ENCODE measurements around the gene EIPR1.
"Not testable (repeated sequence)": the region's sequence is repeated elsewhere in the genome, so short reads cannot be mapped to it uniquely, and the experiment has no call there.

EIPR1 gene

DNA sequence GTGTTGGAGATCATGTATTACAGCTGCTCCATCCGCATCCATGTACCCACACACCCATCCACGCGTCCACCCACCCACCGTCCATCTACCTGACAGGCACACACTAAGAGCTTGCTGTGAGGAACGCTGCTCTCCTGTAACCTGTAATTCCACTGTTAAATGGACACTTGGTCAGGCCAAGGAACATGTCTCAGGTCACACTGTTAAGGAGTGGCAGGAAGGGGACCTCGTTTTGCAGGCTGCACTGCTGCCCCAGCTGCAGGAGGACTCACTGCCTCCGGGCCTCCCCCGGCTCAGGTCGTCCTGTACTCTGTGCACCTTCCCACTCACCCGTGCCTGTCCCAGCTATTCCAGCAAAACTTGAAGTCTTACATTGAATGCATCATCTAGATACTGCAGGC is 170.5 kb downstream of the EIPR1 start:
- H3K36me3 ChIP-seq (ENCODE audit: control insufficient read depth, insufficient read depth, low read length) = peaks cover 2% of the 10 kb centered on the region; the same call in 1 of the 2 replicates
- no peak overlapping the region for H3K4me3 ChIP-seq (ENCODE audit: low read depth, low read length)
- no peak overlapping the region for H3K27ac ChIP-seq (ENCODE audit: low read depth, low read length)
- H3K9ac ChIP-seq (ENCODE audit: low read length) = no peak overlapping the region
- no peaks in the 10 kb centered on the region for H3K4me1 ChIP-seq (ENCODE audit: control insufficient read depth, insufficient read depth, low read length)
- no peaks in the 10 kb centered on the region for H3K9me3 ChIP-seq (ENCODE audit: control insufficient read depth, insufficient read depth, low read depth, low read length)
- H3K27me3 ChIP-seq (ENCODE audit: control insufficient read depth, insufficient read depth, low read length) = no peaks in the 10 kb centered on the region

DNA sequence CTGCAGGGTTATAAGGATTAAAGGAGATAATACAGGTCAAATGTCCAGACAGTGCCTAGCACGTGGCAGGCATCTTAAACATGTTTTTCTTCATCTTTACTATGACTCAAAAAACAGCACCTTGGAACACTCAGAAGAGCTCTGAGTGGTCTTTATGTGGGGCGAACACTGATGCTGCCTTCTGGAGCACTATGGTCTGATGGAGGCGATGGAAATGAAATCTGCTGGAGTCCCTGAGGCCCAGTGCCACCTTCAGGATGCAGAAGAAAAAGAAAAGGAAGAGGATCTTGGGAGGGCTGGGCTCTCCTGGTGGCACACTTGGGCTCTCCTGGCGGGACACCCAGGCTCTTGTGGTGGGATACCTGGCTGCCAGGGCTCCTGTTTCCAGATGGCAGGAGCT is 171.8 kb downstream of the EIPR1 start:
- H3K36me3 ChIP-seq (ENCODE audit: control insufficient read depth, insufficient read depth, low read length) = peaks cover 2% of the 10 kb centered on the region; the same call in 1 of the 2 replicates
- no peak overlapping the region for H3K27ac ChIP-seq (ENCODE audit: low read depth, low read length)
- no peak overlapping the region for H3K9ac ChIP-seq (ENCODE audit: low read length)
- H3K4me3 ChIP-seq (ENCODE audit: low read depth, low read length) = no peak overlapping the region
- no peaks in the 10 kb centered on the region for H3K27me3 ChIP-seq (ENCODE audit: control insufficient read depth, insufficient read depth, low read length)
- H3K4me1 ChIP-seq (ENCODE audit: control insufficient read depth, insufficient read depth, low read length) = no peaks in the 10 kb centered on the region
- H3K9me3 ChIP-seq (ENCODE audit: control insufficient read depth, insufficient read depth, low read depth, low read length) = no peaks in the 10 kb centered on the region

DNA sequence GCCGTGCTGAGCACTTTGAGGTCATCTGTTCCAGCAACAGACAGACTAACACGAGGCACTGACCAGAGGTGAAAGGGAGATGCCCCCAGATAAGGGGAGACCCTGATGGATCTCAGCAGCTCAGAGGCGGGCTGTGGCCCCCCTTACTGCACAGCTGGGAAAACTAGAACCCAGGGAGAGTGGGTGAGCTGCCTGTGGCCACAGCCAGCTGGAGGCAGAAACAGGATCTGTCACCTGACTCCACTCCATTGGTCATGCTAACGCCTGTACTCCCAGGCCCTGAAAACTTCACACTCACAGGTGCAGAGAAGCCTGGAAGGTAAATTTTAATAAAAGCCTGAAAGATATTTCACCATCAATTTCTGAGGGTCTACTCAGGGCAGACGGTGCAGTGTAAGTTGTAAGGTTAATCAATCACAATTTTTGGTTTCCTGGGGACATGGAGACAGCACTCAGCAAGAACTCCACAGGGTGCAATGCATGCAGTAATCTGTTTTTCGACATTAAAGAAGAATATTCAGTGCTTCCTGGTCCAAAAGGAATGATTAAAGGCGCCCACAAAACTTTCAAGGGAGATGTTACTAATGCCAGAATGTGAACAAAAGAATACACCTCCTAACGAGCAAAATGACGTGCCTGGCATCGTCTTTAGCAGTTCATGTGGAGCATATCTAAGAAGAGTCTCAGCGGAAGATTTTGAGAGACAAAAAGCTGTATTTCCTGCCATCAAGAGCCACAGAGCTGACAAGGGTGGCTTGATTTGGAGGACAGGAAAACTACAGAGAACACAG is 173.4 kb downstream of the EIPR1 start:
- Histone ChIP-seq H3K27me3 (ENCODE audit: control insufficient read depth, insufficient read depth, low read length) (no peaks in the 10 kb centered on the region), H3K9ac (ENCODE audit: low read length) (no peak overlapping the region), H3K36me3 (ENCODE audit: control insufficient read depth, insufficient read depth, low read length) (peaks cover 2% of the 10 kb centered on the region; the same call in 1 of the 2 replicates), H3K27ac (ENCODE audit: low read depth, low read length) (no peak overlapping the region), H3K4me3 (ENCODE audit: low read depth, low read length) (no peak overlapping the region), H3K4me1 (ENCODE audit: control insufficient read depth, insufficient read depth, low read length) (no peaks in the 10 kb centered on the region), H3K9me3 (ENCODE audit: control insufficient read depth, insufficient read depth, low read depth, low read length) (peaks cover 4% of the 10 kb centered on the region)

GRCh38 chr2:3203497-3204019 is 174.1 kb downstream of the EIPR1 start:
- no peak overlapping the region for H3K9ac ChIP-seq (ENCODE audit: low read length)
- no peak overlapping the region for H3K4me3 ChIP-seq (ENCODE audit: low read depth, low read length)
- no peaks in the 10 kb centered on the region for H3K27me3 ChIP-seq (ENCODE audit: control insufficient read depth, insufficient read depth, low read length)
- H3K27ac ChIP-seq (ENCODE audit: low read depth, low read length) = no peak overlapping the region
- peaks cover 4% of the 10 kb centered on the region for H3K9me3 ChIP-seq (ENCODE audit: control insufficient read depth, insufficient read depth, low read depth, low read length)
- H3K4me1 ChIP-seq (ENCODE audit: control insufficient read depth, insufficient read depth, low read length) = no peaks in the 10 kb centered on the region
- peaks cover 2% of the 10 kb centered on the region; the same call in 1 of the 2 replicates for H3K36me3 ChIP-seq (ENCODE audit: control insufficient read depth, insufficient read depth, low read length)

GRCh38 chr2:3202926-3203325 is 174.7 kb downstream of the EIPR1 start:
- H3K9ac ChIP-seq (ENCODE audit: low read length) = no peak overlapping the region
- H3K27me3 ChIP-seq (ENCODE audit: control insufficient read depth, insufficient read depth, low read length) = no peaks in the 10 kb centered on the region
- H3K4me3 ChIP-seq (ENCODE audit: low read depth, low read length) = no peak overlapping the region
- H3K36me3 ChIP-seq (ENCODE audit: control insufficient read depth, insufficient read depth, low read length) = no peaks in the 10 kb centered on the region
- peaks cover under 1% of the 10 kb centered on the region; the same call in 1 of the 2 replicates for H3K4me1 ChIP-seq (ENCODE audit: control insufficient read depth, insufficient read depth, low read length)
- peaks cover 4% of the 10 kb centered on the region for H3K9me3 ChIP-seq (ENCODE audit: control insufficient read depth, insufficient read depth, low read depth, low read length)
- H3K27ac ChIP-seq (ENCODE audit: low read depth, low read length) = no peak overlapping the region

GRCh38 chr2:3201281-3201680 is 176.3 kb downstream of the EIPR1 start:
- H3K4me1 ChIP-seq (ENCODE audit: control insufficient read depth, insufficient read depth, low read length) = peaks cover 5% of the 10 kb centered on the region; the same call in 1 of the 2 replicates
- H3K9me3 ChIP-seq (ENCODE audit: control insufficient read depth, insufficient read depth, low read depth, low read length) = peaks cover 4% of the 10 kb centered on the region
- H3K9ac ChIP-seq (ENCODE audit: low read length) = no peak overlapping the region
- peaks cover 5% of the 10 kb centered on the region for H3K36me3 ChIP-seq (ENCODE audit: control insufficient read depth, insufficient read depth, low read length)
- no peaks in the 10 kb centered on the region for H3K27me3 ChIP-seq (ENCODE audit: control insufficient read depth, insufficient read depth, low read length)
- no peak overlapping the region for H3K27ac ChIP-seq (ENCODE audit: low read depth, low read length)
- no peak overlapping the region for H3K4me3 ChIP-seq (ENCODE audit: low read depth, low read length)

- H3K9ac ChIP-seq (ENCODE audit: low read length) = no peak overlapping the region
- no peaks in the 10 kb centered on the region for H3K27me3 ChIP-seq (ENCODE audit: control insufficient read depth, insufficient read depth, low read length)
- no peak overlapping the region for H3K4me3 ChIP-seq (ENCODE audit: low read depth, low read length)
- peaks cover 5% of the 10 kb centered on the region for H3K36me3 ChIP-seq (ENCODE audit: control insufficient read depth, insufficient read depth, low read length)
- H3K9me3 ChIP-seq (ENCODE audit: control insufficient read depth, insufficient read depth, low read depth, low read length) = peaks cover 4% of the 10 kb centered on the region
- H3K4me1 ChIP-seq (ENCODE audit: control insufficient read depth, insufficient read depth, low read length) = peaks cover 5% of the 10 kb centered on the region; the same call in 1 of the 2 replicates
- no peak overlapping the region for H3K27ac ChIP-seq (ENCODE audit: low read depth, low read length)
These were observed 177.1 kb downstream of the EIPR1 start for GRCh38 chr2:3200420-3200939.

GRCh38 chr2:3199627-3200345 is 177.8 kb downstream of the EIPR1 start:
- Histone ChIP-seq H3K9ac (ENCODE audit: low read length) (no peak overlapping the region), H3K9me3 (ENCODE audit: control insufficient read depth, insufficient read depth, low read depth, low read length) (peaks cover 4% of the 10 kb centered on the region), H3K36me3 (ENCODE audit: control insufficient read depth, insufficient read depth, low read length) (peaks cover 8% of the 10 kb centered on the region), H3K4me3 (ENCODE audit: low read depth, low read length) (no peak overlapping the region), H3K4me1 (ENCODE audit: control insufficient read depth, insufficient read depth, low read length) (peaks cover 5% of the 10 kb centered on the region; the same call in 1 of the 2 replicates), H3K27ac (ENCODE audit: low read depth, low read length) (no peak overlapping the region), H3K27me3 (ENCODE audit: control insufficient read depth, insufficient read depth, low read length) (no peaks in the 10 kb centered on the region)

- H3K4me3 ChIP-seq (ENCODE audit: low read depth, low read length); H3K9ac ChIP-seq (ENCODE audit: low read length); H3K27me3 ChIP-seq (ENCODE audit: control insufficient read depth, insufficient read depth, low read length); H3K27ac ChIP-seq (ENCODE audit: low read depth, low read length); H3K9me3 ChIP-seq (ENCODE audit: control insufficient read depth, insufficient read depth, low read depth, low read length); H3K4me1 ChIP-seq (ENCODE audit: control insufficient read depth, insufficient read depth, low read length): not testable (repeated sequence)
- peaks cover 12% of the 10 kb centered on the region for H3K36me3 ChIP-seq (ENCODE audit: control insufficient read depth, insufficient read depth, low read length)
These were observed 178.9 kb downstream of the EIPR1 start for GRCh38 chr2:3198671-3199192.

GRCh38 chr2:3198119-3198518 is 179.5 kb downstream of the EIPR1 start:
- Histone ChIP-seq H3K4me1 (ENCODE audit: control insufficient read depth, insufficient read depth, low read length) (peaks cover 5% of the 10 kb centered on the region; the same call in 1 of the 2 replicates), H3K36me3 (ENCODE audit: control insufficient read depth, insufficient read depth, low read length) (peaks cover 18% of the 10 kb centered on the region), H3K9me3 (ENCODE audit: control insufficient read depth, insufficient read depth, low read depth, low read length) (peaks cover 4% of the 10 kb centered on the region), H3K4me3 (ENCODE audit: low read depth, low read length) (no peak overlapping the region), H3K27me3 (ENCODE audit: control insufficient read depth, insufficient read depth, low read length) (no peaks in the 10 kb centered on the region), H3K9ac (ENCODE audit: low read length) (no peak overlapping the region), H3K27ac (ENCODE audit: low read depth, low read length) (no peak overlapping the region)
